Loucy (cell line): Measurements from ENCODE around the gene MEIOSIN.

Source experiments
- H2AFZ ChIP-seq: fragments of 200-600 bp; sonication (generic); 2 replicates; pipeline ENCODE4 v1.6.0; 2016; ENCODE audit warnings: antibody characterized with exemption, mild to moderate bottlenecking, low read length, moderate library complexity
- H3F3A ChIP-seq: fragments of 200-600 bp; 2 replicates; pipeline ENCODE4 v1.6.0; 2016; ENCODE audit warnings: antibody characterized with exemption, low read depth, mild to moderate bottlenecking
- H3K27me3 ChIP-seq: fragments of 200-600 bp; sonication (generic); 2 replicates; pipeline ENCODE4 v1.6.1; 2014; ENCODE audit warnings: low read length, mild to moderate bottlenecking; ENCODE audit not compliant: insufficient read depth, poor library complexity, severe bottlenecking
- H3K36me3 ChIP-seq: fragments of 200-600 bp; sonication (generic); 2 replicates; pipeline ENCODE4 v1.6.1; 2016; ENCODE audit warnings: low read length; ENCODE audit not compliant: insufficient read depth
- H3K4me1 ChIP-seq: fragments of 200-600 bp; sonication (generic); 2 replicates; pipeline ENCODE4 v1.5.1; 2014; ENCODE audit warnings: low read length, mild to moderate bottlenecking; ENCODE audit not compliant: insufficient read depth, poor library complexity, severe bottlenecking
- H3K4me2 ChIP-seq: fragments of 200-600 bp; sonication (generic); 2 replicates; pipeline ENCODE4 v1.6.0; 2014; ENCODE audit warnings: antibody characterized with exemption, low read length, low read depth, mild to moderate bottlenecking; ENCODE audit not compliant: poor library complexity, severe bottlenecking
- H3K4me3 ChIP-seq: fragments of 200-600 bp; sonication (generic); 2 replicates; pipeline ENCODE4 v1.5.1; 2014; ENCODE audit warnings: low read length, mild to moderate bottlenecking, mixed read lengths; ENCODE audit not compliant: poor library complexity, severe bottlenecking
- H3K79me2 ChIP-seq: fragments of 200-600 bp; sonication (generic); 2 replicates; pipeline ENCODE4 v1.6.1; 2014; ENCODE audit warnings: low read length; ENCODE audit not compliant: insufficient read depth
- H3K9ac ChIP-seq: fragments of 200-600 bp; sonication (generic); 2 replicates; pipeline ENCODE4 v1.6.0; 2014; ENCODE audit warnings: mild to moderate bottlenecking, low read depth, low read length, moderate library complexity; ENCODE audit not compliant: poor library complexity, severe bottlenecking
- H3K9me2 ChIP-seq: fragments of 200-600 bp; sonication (generic); replicated peaks from 2 replicates; pipeline ENCODE4 v1.6.1; 2016; ENCODE audit warnings: low read depth, low read length, mixed read lengths
- H3K9me3 ChIP-seq: fragments of 200-600 bp; sonication (generic); 2 replicates; pipeline ENCODE4 v1.6.1; 2014; ENCODE audit warnings: mild to moderate bottlenecking, antibody characterized with exemption, low read length, low read depth; ENCODE audit not compliant: insufficient read depth
- H4K20me1 ChIP-seq: fragments of 200-600 bp; sonication (generic); 2 replicates; pipeline ENCODE4 v1.6.0; 2014; ENCODE audit warnings: antibody characterized with exemption, low read length, mild to moderate bottlenecking; ENCODE audit not compliant: insufficient read depth, poor library complexity, severe bottlenecking
- EZH2phosphoT487 ChIP-seq: fragments of 200-600 bp; IDR thresholded peaks from 2 replicates; pipeline ENCODE4 v1.6.1; 2018; ENCODE audit warnings: antibody characterized with exemption, mild to moderate bottlenecking, moderate library complexity, borderline replicate concordance
- TF ChIP-seq, protein P1 (sequence below): fragments of 200-600 bp; sonication (generic); conservative IDR thresholded peaks from 2 replicates; pipeline ENCODE4 v1.5.1; 2014; ENCODE audit warnings: mild to moderate bottlenecking, antibody characterized with exemption, low read length

The MEIOSIN gene

DNA sequence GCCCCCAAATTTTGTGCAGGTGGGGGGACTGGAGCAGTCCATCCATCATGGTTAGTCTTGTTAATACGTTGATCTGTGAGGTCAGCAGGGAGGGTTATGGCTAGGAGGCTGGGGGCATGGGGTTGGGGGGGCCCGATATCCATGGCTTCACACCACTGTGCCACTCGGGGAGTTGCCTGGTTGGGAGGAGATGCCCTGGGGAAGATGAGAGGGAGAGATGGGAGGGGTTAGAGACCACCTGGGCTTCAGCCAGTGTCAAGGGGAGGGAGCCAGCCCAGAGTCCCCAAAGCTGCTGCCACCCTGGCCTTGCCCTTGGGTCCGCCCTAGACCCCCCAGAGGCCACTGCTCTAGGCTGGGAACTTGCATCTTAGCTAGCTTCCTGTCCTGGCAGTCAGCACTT is 50.9 kb downstream of the MEIOSIN start:
- Histone ChIP-seq H3K4me3 (no peak overlapping the region), H3K9me2 (no peaks in the 10 kb centered on the region), H3F3A (no peaks in the 10 kb centered on the region; the same call in 1 of the 2 replicates), H3K9ac (no peak overlapping the region), H4K20me1 (peaks cover 31% of the 10 kb centered on the region), H3K27me3 (no peaks in the 10 kb centered on the region), H3K4me1 (no peaks in the 10 kb centered on the region), H3K36me3 (peaks cover 1% of the 10 kb centered on the region; the same call in 1 of the 2 replicates), H3K9me3 (no peaks in the 10 kb centered on the region), H3K4me2 (no peak overlapping the region), H3K79me2 (no peaks in the 10 kb centered on the region), H2AFZ (no peak overlapping the region)
- TF ChIP-seq EZH2phosphoT487 = no peak

GRCh38 chr19:45785097-45785496 is 51.9 kb downstream of the MEIOSIN start:
- Histone ChIP-seq H3K4me1 (no peaks in the 10 kb centered on the region), H3K4me3 (no peak overlapping the region), H3K27me3 (no peaks in the 10 kb centered on the region), H3K36me3 (peaks cover 5% of the 10 kb centered on the region; the same call in 1 of the 2 replicates), H2AFZ (no peak overlapping the region), H3K9me3 (no peaks in the 10 kb centered on the region), H3K79me2 (no peaks in the 10 kb centered on the region), H3K9ac (no peak overlapping the region), H3K9me2 (no peaks in the 10 kb centered on the region), H3F3A (no peaks in the 10 kb centered on the region; the same call in 1 of the 2 replicates), H4K20me1 (peaks cover 31% of the 10 kb centered on the region), H3K4me2 (no peak overlapping the region)
- TF ChIP-seq EZH2phosphoT487 = no peak
- TF ChIP-seq, protein P1, sequence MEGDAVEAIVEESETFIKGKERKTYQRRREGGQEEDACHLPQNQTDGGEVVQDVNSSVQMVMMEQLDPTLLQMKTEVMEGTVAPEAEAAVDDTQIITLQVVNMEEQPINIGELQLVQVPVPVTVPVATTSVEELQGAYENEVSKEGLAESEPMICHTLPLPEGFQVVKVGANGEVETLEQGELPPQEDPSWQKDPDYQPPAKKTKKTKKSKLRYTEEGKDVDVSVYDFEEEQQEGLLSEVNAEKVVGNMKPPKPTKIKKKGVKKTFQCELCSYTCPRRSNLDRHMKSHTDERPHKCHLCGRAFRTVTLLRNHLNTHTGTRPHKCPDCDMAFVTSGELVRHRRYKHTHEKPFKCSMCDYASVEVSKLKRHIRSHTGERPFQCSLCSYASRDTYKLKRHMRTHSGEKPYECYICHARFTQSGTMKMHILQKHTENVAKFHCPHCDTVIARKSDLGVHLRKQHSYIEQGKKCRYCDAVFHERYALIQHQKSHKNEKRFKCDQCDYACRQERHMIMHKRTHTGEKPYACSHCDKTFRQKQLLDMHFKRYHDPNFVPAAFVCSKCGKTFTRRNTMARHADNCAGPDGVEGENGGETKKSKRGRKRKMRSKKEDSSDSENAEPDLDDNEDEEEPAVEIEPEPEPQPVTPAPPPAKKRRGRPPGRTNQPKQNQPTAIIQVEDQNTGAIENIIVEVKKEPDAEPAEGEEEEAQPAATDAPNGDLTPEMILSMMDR = no peak

- H3K9ac ChIP-seq = no peak overlapping the region
- no peaks in the 10 kb centered on the region for H3K79me2 ChIP-seq
- no peak for TF ChIP-seq EZH2phosphoT487
- TF ChIP-seq, protein P1 = no peak
- no peak overlapping the region for H2AFZ ChIP-seq
- H3K9me3 ChIP-seq = no peaks in the 10 kb centered on the region
- H3K4me2 ChIP-seq = no peak overlapping the region
- peaks cover 4% of the 10 kb centered on the region for H3K4me1 ChIP-seq
- H4K20me1 ChIP-seq = peaks cover 34% of the 10 kb centered on the region
- H3K9me2 ChIP-seq = no peaks in the 10 kb centered on the region
- peaks cover 5% of the 10 kb centered on the region; the same call in 1 of the 2 replicates for H3K36me3 ChIP-seq
- no peak overlapping the region for H3K4me3 ChIP-seq
- no peaks in the 10 kb centered on the region for H3K27me3 ChIP-seq
- peaks cover 4% of the 10 kb centered on the region; the same call in 1 of the 2 replicates for H3F3A ChIP-seq
These were observed 52.7 kb downstream of the MEIOSIN start for GRCh38 chr19:45785781-45786532.
